T-helper 9 cell (primary cell): ENCODE data around the gene TIAM2.
"Not testable (repeated sequence)": the region's sequence is repeated elsewhere in the genome, so short reads cannot be mapped to it uniquely, and the experiment has no call there.

Experiments
- DNase-seq: peaks from one replicate; pipeline ENCODE4 v3.0.0-alpha.2; 2020

Gene TIAM2

DNA sequence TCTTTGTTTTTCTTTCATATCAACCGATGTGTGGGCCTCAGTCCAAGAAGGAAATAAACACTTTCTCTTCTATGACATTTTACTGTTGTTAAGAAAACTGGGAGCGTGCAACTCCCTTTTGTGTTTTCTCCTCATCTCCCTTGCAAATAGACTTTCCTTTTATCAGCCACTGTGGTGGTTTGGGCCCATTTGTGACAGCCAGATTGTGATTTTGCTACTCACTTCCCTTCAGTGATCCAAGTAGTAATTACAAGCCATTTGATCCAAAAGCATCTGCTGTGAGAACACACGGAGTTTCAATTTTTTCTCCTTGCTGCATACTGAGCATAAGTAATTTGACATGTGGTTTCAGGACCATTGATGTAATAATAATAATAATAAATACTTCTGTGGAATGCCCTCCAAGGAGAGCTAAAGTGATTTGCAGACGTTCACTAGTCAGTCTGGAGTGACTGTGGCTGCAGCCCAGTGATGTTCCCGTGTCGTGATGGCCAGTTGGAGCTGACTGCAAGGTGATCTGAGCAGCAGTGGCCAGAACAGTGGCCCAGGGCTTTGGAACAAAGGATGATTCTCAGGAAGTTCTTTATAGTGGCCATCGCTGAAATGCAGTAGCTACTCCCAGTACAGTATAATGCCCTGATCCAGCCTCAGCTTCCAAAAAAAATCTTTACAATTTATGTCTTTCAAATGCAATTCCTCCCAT, 176.8 kb downstream of the TIAM2 start:
- no peak for DNase-seq

DNA sequence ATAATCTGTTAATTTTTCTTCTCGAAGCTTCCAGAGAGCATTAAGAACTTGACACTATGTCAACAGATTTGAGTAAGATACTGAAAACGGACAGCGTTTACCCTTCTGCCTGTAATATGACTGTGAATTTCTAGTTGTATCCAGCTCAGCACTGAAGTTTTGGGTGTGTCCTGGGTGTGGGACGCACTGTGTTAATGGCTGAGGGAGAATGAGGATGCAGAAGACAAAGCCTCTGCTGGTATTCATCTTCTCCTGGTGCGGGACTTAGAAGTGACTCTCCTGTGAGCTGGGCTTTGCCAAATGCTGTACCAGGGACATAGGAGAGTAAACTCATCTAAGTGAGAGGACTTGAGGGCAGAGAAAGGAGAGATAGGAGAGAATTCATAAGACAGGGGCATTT, 178.4 kb downstream of the TIAM2 start:
- DNase-seq, result no peak

DNA sequence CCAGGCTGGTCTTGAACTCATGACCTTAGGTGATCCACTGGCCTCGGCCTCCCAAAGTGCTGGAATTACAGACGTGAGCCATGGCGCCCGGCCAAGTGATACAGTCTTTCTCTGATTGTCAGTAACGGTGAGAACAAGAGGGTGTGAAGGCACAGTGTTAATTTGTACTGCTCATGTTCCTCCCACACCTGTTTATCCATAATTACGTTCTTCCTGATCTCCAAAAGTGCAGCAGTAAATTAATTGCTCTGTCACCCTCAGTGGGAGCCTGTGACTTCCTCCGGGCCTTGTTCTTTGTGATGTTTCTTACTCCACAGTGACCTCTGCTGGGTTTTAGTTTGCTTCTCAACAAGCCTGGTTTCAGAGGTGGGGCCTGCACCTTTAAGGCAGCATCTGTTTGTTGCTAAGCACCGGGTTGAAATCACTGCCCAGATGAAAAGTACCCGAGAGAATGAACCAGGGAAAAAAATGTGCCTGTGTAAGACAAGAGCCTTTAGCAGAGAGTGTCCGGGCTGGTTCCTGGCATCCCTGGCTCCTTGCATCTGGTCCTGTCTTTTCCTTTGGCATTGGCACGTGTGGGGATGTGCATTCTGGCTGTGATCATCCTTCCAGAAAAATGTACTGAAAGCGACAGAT, 179.6 kb downstream of the TIAM2 start:
- DNase-seq, result peak; percentile 21

DNA sequence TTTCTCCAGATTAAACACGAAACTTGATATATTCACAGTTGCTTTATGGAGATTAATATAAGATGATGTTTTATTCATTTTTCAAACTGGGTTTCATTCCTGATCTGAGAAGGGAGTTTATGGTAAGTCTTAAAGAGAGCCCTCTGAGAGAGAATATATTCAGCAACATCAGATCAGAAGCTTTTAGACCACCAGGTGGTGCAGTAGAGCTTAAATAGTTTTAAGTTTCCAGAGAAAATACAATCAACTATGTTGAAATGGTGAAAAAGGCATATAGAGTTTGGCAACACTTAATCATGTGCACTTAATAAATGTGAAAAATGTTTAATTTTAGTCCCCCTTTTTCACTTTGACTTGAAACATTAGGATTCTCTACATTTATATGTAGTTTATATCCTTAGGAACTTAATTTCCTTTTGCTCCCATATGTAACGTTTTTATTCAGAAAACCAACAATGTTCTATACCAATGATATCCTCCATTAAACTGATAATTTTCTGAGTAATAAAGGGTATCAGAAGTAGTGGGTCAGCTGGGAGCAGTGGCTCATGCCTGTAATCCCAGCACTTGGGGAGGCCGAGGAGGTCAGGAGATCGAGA, 182.3 kb downstream of the TIAM2 start:
- DNase-seq, result no peak

DNA sequence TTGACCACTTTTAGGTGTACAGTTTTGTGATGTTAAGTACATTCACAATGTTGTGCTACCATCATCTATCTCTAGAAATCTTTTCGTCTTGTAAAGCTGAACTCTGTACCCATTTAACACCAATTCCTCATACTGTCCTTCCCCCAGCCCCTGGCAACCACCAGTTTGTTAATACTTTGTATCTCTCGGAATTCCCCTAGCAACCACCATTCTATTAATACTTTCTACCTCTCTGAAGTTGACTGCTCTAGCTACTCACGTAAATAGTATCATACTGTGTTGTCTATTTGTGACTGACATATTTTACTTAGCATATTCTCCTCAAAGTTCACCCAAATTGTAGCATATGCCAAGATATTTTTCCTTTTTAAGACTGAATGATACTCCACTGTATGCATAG, 186.4 kb downstream of the TIAM2 start:
- no peak for DNase-seq

DNA sequence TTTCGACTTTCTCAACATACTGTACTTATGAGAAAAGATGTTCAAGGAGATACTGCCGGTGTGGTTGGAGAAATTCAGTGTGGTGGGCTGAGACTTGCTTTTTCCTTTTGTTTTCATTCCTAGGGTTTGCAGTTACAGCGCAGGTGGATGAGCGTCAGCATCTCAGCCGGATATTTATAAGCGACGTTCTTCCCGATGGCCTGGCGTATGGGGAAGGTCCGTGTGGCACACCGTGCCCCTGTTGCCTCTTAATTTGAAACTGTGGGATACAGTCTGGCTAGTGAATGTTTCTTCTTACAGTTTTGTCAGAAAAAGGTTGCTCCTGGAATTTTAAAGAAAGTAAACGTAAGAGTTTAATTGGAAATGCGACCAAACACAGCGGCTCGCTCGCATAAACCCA, 187.0 kb downstream of the TIAM2 start:
- no peak for DNase-seq

DNA sequence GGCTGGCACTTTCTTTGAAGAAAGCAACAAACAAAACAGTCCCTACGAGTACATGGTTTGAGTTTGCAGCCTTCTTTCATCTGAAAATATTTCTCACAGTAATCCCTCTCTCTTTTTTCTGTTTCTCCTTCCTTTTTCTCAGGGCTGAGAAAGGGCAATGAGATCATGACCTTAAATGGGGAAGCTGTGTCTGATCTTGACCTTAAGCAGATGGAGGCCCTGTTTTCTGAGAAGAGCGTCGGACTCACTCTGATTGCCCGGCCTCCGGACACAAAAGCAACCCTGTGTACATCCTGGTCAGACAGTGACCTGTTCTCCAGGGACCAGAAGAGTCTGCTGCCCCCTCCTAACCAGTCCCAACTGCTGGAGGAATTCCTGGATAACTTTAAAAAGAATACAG, 188.0 kb downstream of the TIAM2 start:
- DNase-seq, result no peak

DNA sequence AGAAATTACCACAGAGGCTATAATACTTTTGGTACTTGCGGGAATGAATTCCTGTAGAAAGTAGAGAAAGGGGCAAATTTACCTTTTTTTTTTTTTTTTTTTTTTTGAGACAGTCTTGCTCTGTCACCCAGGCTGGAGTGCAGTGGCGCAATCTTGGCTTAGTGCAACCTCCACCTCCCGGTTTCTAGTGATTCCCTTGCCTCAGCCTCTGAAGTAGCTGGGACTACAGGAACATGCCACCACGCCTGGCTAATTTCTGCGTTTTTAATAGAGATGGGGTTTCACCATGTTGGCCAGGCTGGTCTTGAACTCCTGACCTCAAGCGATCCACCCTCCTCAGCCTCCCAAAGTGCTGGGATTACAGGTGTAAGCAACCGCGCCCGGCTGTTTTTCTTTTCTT, 189.9 kb downstream of the TIAM2 start:
- not testable (repeated sequence) for DNase-seq

DNA sequence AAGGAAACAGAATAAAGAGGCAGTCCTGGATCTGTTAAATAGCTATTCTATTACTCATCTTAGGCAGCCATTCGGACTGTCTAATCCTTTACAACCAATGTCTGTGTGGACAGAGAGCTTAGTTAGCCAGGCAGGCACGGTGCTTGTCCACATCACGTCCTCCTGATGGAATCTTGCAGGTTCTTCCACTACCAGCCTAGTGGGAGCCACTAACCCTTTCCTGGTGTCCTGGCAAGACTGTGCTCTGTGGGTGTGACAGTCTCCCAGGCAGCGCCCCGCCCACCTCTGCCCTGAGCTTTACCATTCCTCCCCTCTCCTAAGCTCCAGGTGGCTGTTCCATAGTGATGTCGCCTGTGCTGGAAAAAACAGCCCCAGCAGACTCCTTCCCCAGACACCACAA, 190.4 kb downstream of the TIAM2 start:
- no peak for DNase-seq

DNA sequence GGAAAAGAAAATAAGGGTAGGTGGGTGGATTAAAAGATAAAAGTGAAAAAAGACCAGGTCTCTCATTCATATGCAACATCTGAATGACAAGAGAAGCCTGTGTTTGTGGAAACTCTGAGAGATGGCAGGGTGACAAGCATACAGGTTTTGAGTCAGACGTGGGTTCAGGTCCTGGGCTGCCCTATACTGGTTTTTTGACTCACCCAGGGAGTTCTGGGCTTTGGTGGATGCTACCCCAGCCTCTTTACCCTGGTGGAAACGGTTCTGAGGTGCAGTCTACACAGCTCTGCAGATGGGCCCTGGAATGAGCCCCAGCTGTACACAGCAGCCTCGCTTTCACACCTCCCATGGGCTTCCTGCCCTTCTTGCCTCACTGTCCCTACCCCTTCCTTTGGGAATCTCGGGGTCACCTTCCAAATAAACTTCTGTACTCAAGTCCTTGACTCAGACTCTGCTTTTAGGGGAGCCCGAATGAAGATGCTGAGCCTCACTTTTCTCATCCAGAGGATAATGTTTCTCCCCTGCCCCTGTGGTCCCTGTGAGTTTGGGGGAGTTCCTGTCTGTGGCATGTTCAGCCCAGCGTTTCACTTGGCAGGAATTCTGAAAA, 191.0 kb downstream of the TIAM2 start:
- DNase-seq, result no peak

DNA sequence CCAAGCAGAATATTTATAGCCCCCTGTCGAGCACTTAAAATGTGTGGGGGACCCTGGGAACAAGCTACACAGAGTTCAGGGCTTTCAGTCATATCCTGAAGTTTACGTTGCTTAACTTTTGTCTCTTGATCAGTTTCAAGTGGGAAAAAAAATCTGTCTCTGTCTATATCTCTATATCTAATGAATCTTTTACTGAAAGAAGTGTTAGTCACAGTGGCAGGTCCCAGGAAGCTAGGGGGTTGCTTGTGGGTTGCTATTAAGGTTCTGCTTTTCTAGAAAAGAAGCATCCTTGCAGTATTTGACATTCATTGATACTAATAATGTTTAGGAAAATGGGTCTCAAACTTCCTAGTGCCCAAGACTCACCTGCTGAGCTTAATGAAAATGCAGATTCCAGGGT, 192.0 kb downstream of the TIAM2 start:
- no peak for DNase-seq

DNA sequence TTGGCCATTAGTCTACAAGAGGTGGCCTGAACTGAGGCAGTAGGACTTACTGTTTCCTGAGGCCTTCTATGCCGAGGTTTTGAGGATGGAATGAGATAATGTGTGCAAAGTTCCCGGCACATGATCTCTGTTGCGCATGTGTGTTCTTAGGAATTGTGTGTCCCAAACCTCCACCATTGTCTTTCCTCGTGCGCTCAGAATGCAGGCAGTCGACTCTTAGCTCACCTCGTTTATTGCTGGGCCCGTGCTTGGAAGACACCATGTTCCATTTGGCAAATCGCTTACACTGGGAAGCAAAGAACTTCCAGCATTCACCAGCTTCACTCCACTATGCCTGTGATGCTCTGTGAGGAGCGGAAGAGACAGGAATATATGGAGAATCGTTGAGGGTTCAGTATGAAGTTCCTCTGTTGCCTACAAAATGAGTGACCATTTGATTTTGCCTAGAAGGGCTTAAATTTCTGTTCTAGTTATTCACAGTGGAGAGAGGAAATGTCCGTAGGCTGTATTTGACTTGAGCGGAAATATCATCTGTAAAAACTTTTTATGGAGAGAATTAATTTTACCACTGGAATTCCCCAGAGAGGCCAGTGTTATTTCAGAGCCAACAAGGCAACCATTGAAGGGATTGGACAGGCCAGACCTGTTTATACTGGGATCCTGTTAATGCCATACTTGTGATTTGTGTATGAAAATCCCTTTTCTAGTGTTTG, 193.0 kb downstream of the TIAM2 start:
- no peak for DNase-seq

DNA sequence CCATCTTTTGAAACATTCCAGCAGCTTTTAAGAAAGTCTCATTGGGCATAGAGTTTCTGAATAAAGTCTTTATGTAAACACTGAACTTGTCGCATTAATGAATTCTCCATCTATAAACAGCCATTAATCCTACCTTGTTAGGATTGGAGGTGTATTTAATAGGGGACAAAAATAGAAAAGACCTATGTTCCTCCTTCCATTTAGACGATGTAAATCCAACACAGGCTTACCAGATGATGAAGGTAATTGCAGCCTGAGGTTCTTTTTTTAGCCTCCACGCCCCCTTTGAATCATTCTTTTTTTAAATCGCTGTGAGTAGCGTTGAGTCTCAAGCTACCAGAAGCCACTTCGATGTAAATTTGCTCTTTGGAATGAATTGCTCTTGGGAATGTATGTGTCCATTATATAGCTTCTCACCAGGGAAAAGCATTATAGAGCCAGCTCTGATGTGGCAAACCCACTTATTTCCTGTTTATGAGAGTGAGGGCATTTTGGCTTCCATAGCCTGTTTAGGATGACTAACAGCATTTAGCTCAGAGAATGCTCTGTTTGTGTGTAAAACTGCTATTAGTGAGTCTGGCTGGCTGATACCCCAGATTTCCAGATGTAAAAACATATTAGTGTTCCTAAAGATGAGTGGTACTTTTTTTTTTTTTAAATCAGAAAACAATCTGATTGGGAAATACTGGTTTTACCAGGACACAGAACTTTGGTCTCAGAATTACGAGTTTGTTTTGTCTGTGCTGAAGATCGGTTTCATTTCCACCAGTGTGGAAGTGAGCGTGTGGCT, 193.8 kb downstream of the TIAM2 start:
- no peak for DNase-seq

DNA sequence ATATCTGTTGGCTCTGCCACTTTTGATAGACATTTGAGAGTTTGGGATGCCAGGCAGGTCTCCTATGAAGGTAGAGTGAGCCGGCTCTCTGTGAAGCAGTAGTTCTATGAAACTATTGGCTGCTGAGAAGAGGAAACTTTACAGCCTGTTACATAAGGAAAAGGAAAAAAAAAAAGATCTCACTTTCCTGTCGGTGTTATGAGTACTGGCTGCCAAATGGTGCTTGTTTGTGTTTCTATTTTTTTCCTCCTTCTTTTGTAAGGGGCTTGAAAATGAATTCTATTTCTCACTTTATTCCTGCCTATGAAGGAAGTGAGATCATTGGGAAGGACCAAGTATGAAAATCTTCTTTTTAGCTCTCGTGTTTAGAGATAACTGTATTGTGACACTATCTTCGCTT, 195.6 kb downstream of the TIAM2 start:
- no peak for DNase-seq

DNA sequence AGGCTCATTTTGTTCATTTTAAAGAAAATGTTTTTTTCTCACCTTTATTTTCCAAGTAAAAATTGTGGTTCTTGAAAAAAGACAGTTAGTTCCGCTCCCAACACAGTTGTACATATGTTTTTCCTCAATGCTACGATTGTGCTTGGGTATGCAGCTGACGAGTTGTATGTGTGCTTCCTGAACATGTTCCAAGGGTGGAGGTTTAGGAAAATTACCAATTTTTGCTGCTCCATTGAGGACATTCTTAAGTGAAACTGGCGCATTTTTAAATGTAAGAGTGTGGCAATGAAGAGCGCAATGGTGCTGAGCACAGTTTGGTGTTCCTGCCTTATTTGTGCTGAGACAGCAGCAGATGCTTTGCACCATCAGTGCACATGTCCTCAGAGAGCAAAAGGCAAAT, 198.4 kb downstream of the TIAM2 start:
- no peak for DNase-seq

DNA sequence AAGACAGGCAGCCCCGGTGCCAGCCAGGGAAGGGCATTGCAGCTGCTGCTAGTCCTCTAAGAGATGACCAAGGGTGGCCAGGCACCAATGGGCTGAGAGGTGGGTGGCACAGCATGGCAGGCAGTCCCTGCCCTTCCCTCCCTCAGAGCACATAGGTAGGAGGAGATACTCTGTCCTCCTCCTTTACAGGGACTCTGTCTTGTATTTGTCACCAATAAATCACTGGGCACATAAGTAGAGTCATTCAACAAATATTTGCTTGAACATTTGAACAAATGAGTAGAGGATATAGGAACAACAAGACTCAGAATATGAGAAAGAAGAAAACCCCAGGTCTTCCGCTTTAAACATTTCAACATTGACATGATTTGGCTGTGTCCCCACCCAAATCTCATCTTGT, 199.3 kb downstream of the TIAM2 start:
- no peak for DNase-seq

DNA sequence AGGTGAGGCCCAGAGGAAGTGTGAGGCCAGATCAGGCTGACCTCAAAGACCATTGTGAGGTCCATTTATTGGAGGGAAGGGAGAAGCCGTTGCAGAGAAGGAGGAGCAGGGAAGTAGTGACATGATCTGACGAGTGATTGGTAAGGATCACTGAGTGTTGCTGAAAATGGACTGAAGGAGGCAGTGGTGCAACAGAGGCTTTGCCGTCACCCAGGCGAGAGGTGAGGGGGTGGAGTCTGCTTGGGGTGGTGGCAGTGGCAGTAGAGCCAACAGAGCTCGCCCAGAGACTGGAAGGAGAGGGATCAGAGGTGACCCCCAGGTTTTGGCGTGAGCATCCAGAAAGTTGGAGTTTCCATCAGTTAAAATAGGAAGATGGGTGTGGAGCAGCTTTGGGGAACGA, 200.8 kb downstream of the TIAM2 start:
- no peak for DNase-seq

DNA sequence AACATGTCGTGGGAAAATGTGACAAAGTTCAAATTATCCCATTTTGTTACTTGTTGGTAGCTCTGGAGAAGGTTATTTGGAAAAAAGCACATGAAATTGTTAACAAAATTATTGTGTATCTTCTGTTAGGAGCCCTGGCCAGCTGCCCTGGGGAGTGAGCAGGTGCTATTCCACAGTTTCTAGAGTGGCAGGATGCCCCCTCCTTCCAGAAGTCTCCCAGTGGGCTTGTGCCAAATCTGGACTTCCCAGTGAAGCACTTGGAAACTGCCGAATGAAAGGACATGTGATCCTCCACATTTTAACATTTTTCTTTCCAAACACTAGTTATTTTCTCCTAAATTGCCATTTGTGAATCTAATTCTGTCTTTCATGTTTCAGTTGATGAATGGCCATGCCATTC, 201.8 kb downstream of the TIAM2 start:
- DNase-seq, result no peak

DNA sequence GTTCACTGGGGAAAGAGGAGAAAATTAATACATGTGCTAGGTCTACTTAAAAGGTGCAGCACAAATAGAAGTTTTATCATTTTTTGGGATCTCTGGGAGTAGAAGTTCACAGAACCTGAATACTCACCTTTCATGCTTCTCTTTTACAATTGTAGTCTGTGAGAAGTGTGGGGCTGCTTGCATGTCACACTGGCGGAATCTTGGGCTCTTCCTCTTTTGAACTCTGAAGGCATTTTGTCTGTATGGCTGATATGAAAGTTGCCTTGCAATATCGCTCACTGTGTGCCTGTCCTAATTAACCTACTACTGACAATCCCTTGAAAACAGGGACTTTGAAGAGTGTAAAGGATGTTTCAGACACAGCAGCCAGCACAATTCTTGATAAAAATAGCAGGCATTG, 202.8 kb downstream of the TIAM2 start:
- DNase-seq, result no peak

DNA sequence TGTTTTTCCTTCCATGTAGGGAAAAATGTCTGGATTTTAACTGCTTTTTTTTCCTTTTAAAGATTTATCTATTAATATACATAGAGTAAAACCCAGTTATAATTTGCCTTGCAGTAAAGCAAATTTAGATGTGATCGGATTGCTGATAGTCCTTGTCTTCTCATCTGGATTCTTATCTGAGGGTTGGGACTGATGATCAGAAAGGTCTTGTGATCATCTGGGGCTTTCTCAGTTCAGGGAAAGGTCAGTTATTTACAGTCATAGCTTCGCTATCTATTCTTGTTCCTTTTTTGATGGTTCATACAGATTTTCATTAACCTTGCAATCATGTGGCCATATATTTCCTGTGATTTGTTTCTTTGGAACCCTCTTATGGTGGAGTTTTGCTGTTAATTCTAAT, 204.9 kb downstream of the TIAM2 start:
- no peak for DNase-seq

DNA sequence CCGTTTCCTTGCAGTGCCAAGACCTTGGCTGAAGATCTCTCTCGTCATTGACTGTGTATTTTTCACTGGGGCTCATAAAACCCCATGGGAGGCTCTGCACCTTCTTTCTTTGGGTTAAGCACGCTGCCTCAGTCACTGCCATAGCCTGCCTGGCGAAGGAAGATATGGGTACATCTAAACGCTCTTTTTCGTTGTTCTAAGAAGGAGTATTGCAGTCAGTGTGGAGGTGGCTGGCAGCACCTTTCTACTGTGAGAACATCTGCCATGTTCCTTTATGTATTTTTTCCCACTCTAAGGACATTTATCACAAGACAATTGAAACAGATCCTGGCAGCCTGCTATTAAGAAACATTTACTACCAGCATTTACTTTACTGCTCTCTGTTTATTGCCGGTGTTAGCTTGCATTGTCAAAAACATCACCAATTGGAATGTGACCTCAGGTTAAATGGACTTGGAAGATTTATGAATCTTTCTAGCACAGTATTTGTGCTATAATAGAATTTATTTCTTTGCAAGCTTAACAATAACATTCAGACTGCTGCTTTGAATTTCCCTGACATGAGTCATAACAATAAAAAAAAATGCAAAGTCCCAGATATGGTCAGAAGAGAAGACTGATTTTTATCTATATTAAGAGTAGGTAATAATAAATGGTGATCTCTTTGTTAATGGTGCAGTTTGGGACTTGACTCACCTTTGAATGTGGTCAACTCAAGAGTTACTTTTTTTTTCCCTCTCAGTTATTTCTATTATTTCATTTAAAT, 206.5 kb downstream of the TIAM2 start:
- no peak for DNase-seq

DNA sequence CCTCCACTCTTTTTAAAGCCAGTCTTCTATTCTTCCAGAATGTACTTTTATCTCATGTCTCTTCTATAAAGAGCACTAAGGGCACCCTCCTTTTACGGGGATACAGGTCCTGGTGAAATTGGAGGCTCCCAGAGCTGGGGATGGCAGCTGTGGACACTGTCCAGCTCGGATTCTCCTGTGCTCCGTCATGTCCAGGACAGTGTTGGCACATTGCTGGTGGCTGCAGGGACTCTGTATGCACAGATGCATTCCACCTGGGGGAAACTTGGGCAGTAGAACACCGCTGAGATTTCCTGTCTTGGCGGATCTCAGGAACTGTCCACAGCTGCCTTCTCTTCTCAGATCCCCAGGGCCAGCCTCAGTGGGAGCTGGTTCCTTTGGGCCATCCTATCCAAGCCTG, 212.1 kb downstream of the TIAM2 start:
- DNase-seq, result no peak
